HG03175 (cell line): ENCODE results near the gene FASTKD2.

Experiments
- ATAC-seq: cut with Tn5 transposase; IDR thresholded peaks from one replicate; pipeline ENCODE4 v1.9.1; 2021; ENCODE audit warnings: mild to moderate bottlenecking, moderate library complexity; ENCODE audit not compliant: unreplicated experiment

FASTKD2 gene

GRCh38 chr2:206765242-206766056 lies at the start of gene FASTKD2, which contains the start of gene MDH1B:
FASTKD2 (plus strand) TSS chr2:206765606; CDS start chr2:206766694, 1,088 bp downstream.
MDH1B (minus strand) TSS chr2:206765328; CDS start chr2:206765271, 57 bp downstream.
- peak; percentile 91 for ATAC-seq

- ATAC-seq, result no peak
Measured at GRCh38 chr2:206716623-206717022, 48.8 kb upstream of the FASTKD2 start.

GRCh38 chr2:206718296-206718695 lies 47.1 kb upstream of the FASTKD2 start, which contains the start of gene DYTN:
DYTN (minus strand) TSS chr2:206718396; CDS start chr2:206718279, 117 bp downstream.
- no peak for ATAC-seq

GRCh38 chr2:206721256-206721920 lies 44.0 kb upstream of the FASTKD2 start:
- peak; percentile 76 for ATAC-seq

- no peak for ATAC-seq
Measured at GRCh38 chr2:206723288-206723687, 42.1 kb upstream of the FASTKD2 start.

- no peak for ATAC-seq
Measured at GRCh38 chr2:206727287-206727686, 38.1 kb upstream of the FASTKD2 start.

GRCh38 chr2:206728277-206729199 lies 36.9 kb upstream of the FASTKD2 start:
- ATAC-seq, result no peak

GRCh38 chr2:206733341-206733740 lies 32.1 kb upstream of the FASTKD2 start:
- ATAC-seq, result no peak

GRCh38 chr2:206736935-206737334 lies 28.5 kb upstream of the FASTKD2 start:
- no peak for ATAC-seq

- no peak for ATAC-seq
Measured at GRCh38 chr2:206739271-206739670, 26.1 kb upstream of the FASTKD2 start.

- ATAC-seq, result no peak
Measured at GRCh38 chr2:206740800-206741199, 24.6 kb upstream of the FASTKD2 start.

- no peak for ATAC-seq
Measured at GRCh38 chr2:206756816-206757215, 8.6 kb upstream of the FASTKD2 start.

- peak; percentile 7 for ATAC-seq
Measured at GRCh38 chr2:206764673-206765241, 649 bp upstream of the FASTKD2 start.

- ATAC-seq, result no peak
Measured at GRCh38 chr2:206766057-206766930, 888 bp downstream of the FASTKD2 start.

- ATAC-seq, result no peak
Measured at GRCh38 chr2:206774871-206775270, 9.5 kb downstream of the FASTKD2 start.

- no peak for ATAC-seq
Measured at GRCh38 chr2:206776432-206776831, 11.0 kb downstream of the FASTKD2 start.

- ATAC-seq, result no peak
Measured at GRCh38 chr2:206780671-206781070, 15.3 kb downstream of the FASTKD2 start.

GRCh38 chr2:206783718-206784117 lies 18.3 kb downstream of the FASTKD2 start:
- ATAC-seq, result peak; percentile 68

- ATAC-seq, result no peak
Measured at GRCh38 chr2:206784559-206785353, 19.4 kb downstream of the FASTKD2 start.
